ENCODE measurements around the gene TGOLN2.
"Not testable (repeated sequence)": the region's sequence is repeated elsewhere in the genome, so short reads cannot be mapped to it uniquely, and the experiment has no call there.

- not testable (repeated sequence) for TF ChIP-seq CTCF, POLR2A (IDR thresholded peaks at IDR 0.05)
Measured at GRCh38 chr2:85323988-85324367, 3.8 kb downstream of the TGOLN2 start.

All from ovary (tissue), 3 donors.